HS-5 (cell line): ENCODE measurements around the gene AIF1.
"Not testable (repeated sequence)": the region's sequence is repeated elsewhere in the genome, so short reads cannot be mapped to it uniquely, and the experiment has no call there.

Source experiments
- DNase-seq: peaks from one replicate; pipeline ENCODE4 v3.0.0-alpha.2; 2012; ENCODE audit warnings: low read depth

AIF1 gene

GRCh38 chr6:31580807-31581433, 34.1 kb upstream of the AIF1 start:
- DNase-seq: no peak

- DNase-seq: no peak
These were observed 33.4 kb upstream of the AIF1 start for GRCh38 chr6:31581434-31582229.

DNA sequence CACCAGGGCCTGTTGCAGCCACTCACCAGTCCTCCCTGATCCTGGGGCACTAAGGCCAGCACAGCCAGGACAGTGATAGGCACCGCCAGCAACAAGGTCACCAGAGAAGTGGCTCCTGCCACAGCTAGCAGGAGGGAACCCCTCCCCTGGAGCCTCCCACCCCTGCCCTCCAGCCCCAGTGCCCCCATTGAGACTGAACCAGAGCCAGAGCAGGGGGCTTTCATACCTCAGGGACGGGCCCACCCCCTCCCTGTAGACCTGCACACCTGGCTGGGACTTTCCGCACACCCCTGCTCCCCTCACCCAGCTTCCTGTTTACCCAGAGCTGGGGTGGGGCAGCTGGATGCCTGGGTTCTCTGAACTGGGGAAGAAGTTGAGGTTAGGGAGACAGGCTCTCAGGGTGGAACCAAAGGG, 32.8 kb upstream of the AIF1 start, which contains the start of gene LTB:
LTB (minus strand) TSS at position 195 of the 414 bp plus-strand sequence; CDS start at position 188, 7 bp downstream.
- DNase-seq: no peak

DNA sequence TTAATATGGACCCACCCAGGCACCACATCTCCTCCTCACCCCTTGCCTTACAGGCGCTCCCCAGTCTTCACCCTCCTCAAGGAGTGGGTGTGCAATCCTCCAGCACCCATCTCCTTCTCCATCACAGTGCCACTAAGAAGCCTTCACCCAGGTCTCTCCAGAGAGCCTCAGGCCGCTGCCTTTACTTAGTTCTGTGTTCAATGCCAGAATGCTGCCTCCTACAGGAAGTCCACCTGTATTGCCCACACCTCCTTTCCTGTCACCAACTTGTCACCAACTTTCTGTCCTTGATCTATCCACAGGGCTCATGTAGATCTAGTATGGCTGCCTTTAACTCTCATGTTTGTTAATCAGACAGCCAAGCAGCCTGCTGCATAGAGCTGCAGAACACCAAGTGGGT, 29.5 kb upstream of the AIF1 start:
- no peak for DNase-seq

GRCh38 chr6:31586008-31586407, 29.0 kb upstream of the AIF1 start, which contains the start of gene LST1:
TSS of gene LST1 (plus strand) at chr6:31586277. CDS start at chr6:31587300, 1,023 bp downstream.
- DNase-seq: no peak

- no peak for DNase-seq
These were observed 28.3 kb upstream of the AIF1 start for GRCh38 chr6:31586599-31587281.

DNA sequence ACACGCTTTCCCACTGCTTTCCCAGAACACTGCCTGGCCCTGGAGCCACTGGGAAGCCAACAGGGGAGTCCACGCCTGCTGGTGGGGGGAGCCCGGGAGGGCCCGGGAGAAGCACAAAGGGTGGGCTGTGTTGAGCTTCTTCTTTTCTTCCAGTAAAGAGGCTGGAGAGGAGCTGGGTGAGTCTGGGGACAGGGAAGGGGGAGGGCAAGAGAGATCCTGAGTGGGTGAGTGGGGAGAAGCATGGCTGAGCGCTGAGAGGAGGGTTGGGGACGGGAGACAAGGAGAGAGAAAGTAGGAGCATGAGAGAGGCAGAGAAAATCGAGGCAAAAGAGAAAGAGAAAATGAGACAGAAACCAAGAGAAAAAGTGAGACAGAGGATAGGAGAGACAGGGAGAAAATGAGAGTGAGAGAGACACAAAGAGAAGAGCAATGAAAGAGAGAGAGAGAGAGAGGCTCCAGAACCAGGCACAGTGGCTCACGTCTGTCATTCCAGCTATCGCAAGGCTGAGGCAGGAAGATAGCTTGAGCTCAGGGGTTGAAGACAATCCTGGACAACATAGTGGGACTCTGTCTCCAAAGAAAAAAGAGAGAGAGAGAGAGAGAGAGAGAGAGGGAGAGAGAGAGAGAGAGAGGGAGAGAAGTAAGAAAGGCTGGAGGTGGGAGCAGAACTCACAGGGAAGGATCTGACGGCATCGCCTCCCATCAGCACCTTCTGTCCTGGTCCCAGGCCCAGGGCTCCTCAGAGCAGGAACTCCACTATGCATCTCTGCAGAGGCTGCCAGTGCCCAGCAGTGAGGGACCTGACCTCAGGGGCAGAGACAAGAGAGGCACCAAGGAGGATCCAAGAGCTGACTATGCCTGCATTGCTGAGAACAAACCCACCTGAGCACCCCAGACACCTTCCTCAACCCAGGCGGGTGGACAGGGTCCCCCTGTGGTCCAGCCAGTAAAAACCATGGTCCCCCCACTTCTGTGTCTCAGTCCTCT, 26.9 kb upstream of the AIF1 start:
- no peak for DNase-seq

DNA sequence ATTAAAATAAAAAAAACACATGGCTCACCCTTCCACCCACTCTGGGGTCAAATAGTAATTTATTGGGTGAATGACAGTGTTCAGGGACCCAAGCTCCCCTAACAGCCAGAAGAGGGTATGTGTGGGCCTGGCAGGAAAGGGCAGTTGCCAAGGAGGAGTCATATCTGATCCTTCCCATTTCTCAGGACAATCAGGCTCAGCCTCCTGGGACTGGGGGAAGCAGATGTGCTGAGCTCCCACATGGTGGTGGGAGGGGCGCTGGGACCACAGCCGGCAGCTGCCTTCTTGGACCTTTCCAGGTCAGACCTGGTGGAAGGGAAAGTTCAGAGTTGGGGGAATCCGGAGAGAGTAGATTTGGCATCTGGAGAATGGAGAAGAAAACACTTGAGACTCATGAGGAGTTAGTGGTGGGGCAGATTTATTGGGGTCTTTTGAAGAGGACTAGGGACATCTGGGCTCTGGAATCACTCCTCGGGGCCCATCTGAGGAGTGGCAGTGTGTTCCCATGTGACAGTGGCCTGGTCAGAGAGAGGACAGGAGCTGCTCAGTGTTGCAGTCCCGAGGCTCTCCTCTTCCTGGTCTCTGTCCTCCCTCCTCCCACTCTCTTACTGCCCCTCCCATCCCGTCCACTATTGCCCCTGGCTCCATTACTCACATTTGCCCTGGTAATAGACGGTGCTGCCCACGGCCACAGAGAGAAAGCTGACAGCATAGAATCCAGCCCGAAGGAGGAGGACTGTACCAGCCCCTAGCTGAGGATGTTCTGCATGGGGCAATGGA, 26.0 kb upstream of the AIF1 start:
- no peak for DNase-seq

DNA sequence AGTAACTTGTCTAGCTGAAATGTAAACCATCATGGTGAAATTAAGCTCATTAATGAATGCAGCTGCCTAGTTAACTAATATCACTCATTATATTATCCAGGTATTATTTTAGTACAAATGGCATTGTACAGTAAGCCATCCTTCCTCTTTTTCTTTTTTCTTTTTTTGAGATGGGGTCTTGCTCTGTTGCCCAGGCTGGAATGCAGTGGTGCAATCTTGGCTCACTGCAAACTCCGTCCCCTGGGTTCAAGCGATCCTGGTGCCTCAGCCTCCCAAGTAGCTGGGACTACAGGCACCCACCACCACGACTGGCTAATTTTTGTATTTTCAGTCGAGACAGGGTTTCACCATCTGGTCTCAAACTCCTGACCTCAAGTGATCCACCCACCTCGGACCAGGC, 24.3 kb upstream of the AIF1 start:
- not testable (repeated sequence) for DNase-seq

DNA sequence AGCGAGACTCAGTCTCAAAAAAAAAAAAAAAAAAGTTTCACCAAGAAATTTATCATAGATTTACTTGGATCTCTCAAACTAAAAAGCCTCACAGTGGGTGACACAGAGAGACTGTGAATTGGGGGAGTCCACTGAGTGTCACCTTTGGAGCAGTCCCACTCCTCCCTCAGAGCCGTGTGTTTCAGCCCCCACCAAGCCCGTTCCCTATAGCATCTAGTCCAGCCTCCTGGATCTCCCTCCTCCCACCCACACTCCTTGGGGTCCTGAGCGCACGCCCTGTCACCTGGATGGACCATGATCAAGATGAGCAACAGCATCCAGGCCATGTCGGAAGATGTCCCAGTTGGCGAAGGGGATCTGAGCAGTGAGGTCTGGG, 22.6 kb upstream of the AIF1 start:
- no peak for DNase-seq

GRCh38 chr6:31597006-31597405, 18.0 kb upstream of the AIF1 start:
- DNase-seq: no peak

GRCh38 chr6:31607317-31607716, 7.7 kb upstream of the AIF1 start:
- DNase-seq: no peak

DNA sequence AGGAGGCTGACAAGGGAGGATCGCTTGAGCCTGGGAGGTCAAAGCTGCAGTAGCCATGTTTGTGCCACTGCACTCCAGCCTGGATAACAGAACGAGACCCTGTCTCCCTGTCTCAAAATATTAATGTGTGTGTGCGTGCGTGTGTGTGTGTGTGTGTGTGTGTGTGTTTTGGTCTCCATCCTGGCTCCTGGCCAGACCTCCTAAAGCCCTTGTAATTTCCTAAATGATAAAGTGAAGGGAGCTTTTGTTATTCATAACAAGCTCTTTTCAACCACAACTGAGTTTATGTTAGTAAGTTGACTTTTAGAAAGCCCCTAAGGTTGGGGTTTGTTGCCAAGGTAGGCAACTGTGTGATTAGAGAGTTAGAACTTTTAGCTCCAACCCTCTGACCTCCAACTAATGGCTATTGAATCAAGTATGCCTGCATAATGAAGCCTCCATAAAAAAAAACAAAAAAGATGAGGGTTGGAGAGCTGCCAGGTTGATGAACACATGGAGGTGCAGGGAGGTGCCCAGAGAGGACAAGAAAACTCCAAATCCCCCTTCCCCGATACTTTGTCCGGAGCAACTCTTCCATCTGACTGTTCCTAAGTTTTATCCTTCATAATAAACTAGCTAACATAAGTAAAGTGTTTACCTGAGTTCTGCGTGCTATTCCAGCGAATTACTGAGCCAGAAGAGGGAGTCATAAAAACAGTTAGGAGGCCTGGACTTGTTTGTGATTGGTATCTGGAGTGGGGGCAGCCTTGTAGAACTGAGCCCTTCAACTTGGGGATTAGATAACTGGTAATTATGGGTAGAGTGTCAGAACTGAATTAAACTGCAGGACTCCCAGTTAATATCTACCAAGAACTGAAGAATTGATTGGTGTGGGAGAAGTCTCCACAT, 5.3 kb upstream of the AIF1 start:
- no peak for DNase-seq

DNA sequence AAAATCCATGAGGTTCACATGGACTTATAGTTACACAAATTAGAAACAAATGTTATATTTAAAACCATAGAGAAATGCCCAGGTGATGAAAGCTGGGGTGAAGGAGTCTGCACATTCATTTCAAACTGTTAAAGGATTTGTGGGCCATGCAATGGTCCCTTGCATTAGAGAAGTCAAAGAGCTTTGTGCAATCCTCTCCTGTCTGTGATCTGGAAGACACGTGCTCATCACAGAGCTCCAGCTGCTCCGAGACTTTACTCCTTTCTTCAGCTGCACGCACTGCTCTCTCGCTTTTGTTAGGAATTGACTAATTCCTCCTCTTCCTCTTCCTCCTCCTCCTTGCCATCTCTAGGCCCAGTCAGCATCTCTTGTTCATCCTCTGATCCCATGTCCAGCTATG, 4.1 kb upstream of the AIF1 start:
- DNase-seq: no peak

- no peak for DNase-seq
These were observed 887 bp upstream of the AIF1 start for GRCh38 chr6:31614075-31614619.

GRCh38 chr6:31615748-31616147, 714 bp downstream of the AIF1 start:
- no peak for DNase-seq

DNA sequence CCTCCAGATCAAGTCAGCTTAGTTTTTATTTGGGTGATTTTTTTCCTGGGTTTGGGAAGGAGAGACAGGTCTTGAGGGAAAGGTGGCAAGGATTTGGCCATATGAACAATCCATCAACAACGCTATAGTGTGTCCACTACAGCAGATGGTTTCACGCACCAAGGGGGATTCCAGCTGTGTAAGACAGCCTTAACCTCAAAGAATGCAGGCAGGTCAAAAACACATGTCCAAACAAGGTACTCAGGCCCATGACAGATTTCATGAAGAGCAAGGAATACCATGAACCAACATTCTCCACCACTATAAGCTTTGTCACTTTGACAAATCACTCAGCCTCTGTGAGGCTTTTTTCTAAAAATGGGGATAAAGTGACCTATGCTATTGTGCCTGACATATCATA, 2.0 kb downstream of the AIF1 start:
- DNase-seq: no peak

DNA sequence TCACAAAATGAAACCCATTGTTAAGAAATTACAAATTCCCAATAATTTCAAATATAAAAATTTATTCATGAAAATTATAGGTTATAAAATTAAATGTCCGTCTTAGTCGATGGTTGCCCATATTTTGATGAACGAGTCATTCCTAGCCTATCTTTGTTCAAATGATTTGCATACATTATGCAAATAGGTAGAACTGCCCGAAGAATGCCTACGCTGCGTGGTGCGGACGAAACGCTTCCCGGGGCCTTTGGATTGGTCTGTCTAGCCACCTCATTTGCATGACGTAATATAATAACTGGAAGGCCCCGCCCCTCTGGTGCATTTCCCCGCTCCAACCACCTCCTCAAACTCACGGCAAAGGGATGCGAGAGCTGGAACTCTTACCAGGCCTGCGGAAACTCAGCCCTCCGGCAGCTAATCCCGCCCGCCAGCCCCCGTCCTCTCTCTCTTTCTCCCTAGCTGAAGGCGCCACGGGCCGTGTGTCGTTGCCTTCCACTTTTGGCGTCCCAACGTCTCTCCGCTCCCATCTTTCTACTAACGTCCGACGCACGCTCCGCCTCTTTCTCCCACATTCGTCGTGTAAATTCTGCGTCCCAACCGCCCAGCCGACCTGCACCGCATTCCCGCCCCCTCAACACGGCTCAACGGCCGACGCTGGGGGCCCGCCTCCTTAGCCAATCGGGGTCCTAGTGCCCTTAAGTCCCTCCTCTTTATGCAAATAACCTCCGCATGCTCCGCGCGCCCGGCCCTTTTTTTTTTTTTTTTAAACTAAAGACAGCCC, 5.0 kb downstream of the AIF1 start:
- DNase-seq: peak; percentile 95
